Activated CD4-positive, alpha-beta T cell treated with anti-CD3 and anti-CD28 coated beads, Interleukin-2, amount 10 ng/mL, durations not matched to agents 7 days and 5 days (primary cell): ENCODE results near the gene SYNGR4. TPM values are rescaled to one million over a fixed set of nuclear protein-coding genes. Genes with fewer than 3 reads are reported as not detected.
A peak's percentile ranks its signal among the peaks of the same experiment; 100 is the strongest.
"Not testable (repeated sequence)": the region's sequence is repeated elsewhere in the genome, so short reads cannot be mapped to it uniquely, and the experiment has no call there.

Experiments used
- CTCF ChIA-PET: fragments of 350-600 bp; sonication (Branson Sonifier 250); formaldehyde crosslinking; loops from one replicate; lab custom pipeline; 2021; ENCODE audit warnings: antibody characterized with exemption; lab: Charles Lee
- POLR2A ChIA-PET: fragments of 350-600 bp; sonication (Branson Sonifier 250); formaldehyde crosslinking; loops from one replicate; lab custom pipeline; 2021; ENCODE audit warnings: antibody characterized with exemption; lab: Charles Lee
- DNase-seq: peaks from one replicate; pipeline ENCODE4 v3.0.0-alpha.2; 2020
- H3K27ac Mint-ChIP-seq: one replicate; pipeline ENCODE4 v1.8.0; 2021; ENCODE audit warnings: mild to moderate bottlenecking, moderate library complexity, mixed read lengths
- H3K27me3 Mint-ChIP-seq: one replicate; pipeline ENCODE4 v1.8.0; 2021; ENCODE audit warnings: mixed read lengths
- H3K36me3 Mint-ChIP-seq: one replicate; pipeline ENCODE4 v1.8.0; 2021; ENCODE audit warnings: low read depth, mixed read lengths
- H3K4me1 Mint-ChIP-seq: one replicate; pipeline ENCODE4 v1.8.0; 2021; ENCODE audit warnings: mixed read lengths
- H3K4me3 Mint-ChIP-seq: one replicate; pipeline ENCODE4 v1.8.0; 2021; ENCODE audit warnings: mild to moderate bottlenecking, moderate library complexity, mixed read lengths
- H3K9me3 Mint-ChIP-seq: one replicate; pipeline ENCODE4 v1.8.0; 2021; ENCODE audit warnings: mixed read lengths
- total RNA-seq, 2 experiments: library from RNA; stranded (reverse); gene quantifications; one replicate each; pipeline ENCODE4 v1.2.3, GENCODE V29; 2021

SYNGR4 gene, protein sequence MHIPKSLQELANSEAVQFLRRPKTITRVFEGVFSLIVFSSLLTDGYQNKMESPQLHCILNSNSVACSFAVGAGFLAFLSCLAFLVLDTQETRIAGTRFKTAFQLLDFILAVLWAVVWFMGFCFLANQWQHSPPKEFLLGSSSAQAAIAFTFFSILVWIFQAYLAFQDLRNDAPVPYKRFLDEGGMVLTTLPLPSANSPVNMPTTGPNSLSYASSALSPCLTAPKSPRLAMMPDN
- total RNA-seq: not detected

DNA sequence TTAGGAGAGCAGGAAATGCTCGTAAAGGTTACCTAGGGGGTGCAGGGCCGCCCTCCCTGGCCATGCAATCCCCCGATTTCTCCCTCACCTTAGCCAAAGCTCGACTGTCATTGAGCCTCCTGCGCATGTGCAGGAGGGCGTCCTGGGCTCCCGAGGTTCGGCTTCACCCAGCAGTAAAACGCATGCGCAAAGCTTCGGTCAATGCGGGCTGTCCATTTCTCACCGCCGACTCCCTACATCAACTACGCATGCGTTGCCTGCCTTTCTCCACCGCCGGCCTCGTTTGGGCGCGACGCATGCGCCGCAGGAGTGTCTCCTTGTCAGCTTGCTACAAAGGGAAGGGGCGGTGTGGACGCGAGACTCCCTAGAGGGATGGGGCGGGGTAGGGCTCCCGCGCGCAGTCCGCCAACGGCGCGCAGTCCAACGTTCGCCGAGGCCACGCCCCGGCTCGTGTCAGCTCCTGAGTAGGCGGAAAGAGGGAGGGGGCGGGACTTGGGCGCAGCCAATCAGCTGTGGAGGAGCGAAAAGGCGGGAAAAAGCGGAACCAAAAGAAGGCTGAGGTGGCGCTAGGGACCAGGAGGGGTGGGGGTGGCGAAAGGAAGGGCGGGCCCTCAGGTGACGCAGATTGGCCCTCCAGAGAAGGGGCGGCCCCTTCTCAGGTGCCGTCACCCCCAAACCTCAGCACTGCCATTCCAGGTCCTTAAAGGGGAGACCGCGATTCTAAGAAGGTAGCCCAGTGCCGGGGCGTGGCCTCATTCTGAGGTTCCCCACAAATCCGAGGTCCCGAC is at the start of gene SYNGR4, which contains the start of gene TMEM143:
TSS of gene SYNGR4 (plus strand) at position 558 of the 788 bp plus-strand sequence. CDS start 1,476 bp downstream, outside the sequence.
TSS of gene TMEM143 (minus strand) at position 131 of the 788 bp plus-strand sequence. CDS start at position 111, 20 bp downstream.
- H3K27me3 Mint-ChIP-seq: no peaks in the 10 kb centered on the region

DNA sequence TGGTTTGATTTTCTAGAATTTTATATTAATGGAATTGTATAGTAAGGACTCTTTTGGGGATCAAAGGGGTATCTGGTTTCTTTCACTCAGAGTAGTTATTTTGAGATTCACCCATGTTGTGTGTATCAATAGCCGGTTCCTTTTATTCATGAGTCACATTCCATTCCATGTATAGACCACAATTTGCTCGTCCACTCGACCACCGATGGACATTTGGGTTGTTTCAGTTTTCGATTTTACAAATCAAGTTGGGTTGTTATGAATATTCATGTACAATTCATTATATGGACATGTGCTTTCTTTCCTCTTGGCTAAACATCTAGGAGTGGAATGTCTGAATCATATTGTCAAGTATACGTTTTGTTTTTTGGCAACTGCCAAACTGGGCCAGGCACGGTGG is 48.5 kb upstream of the SYNGR4 start:
- ChIA-PET CTCF (no interaction called here), POLR2A (no interaction called here)
- no peak for DNase-seq
- H3K4me1 Mint-ChIP-seq: peaks cover 15% of the 10 kb centered on the region
- no peaks in the 10 kb centered on the region for H3K27me3 Mint-ChIP-seq
- H3K36me3 Mint-ChIP-seq: no peaks in the 10 kb centered on the region
- H3K4me3 Mint-ChIP-seq: no peak overlapping the region
- no peaks in the 10 kb centered on the region for H3K9me3 Mint-ChIP-seq
- H3K27ac Mint-ChIP-seq: no peak overlapping the region

More for the DNA sequence above, at the start of gene SYNGR4, which contains the start of gene TMEM143:
- peaks cover 20% of the 10 kb centered on the region for H3K4me1 Mint-ChIP-seq
- H3K36me3 Mint-ChIP-seq: peaks cover 9% of the 10 kb centered on the region
- H3K4me3 Mint-ChIP-seq: peak within 1 kb of the TSS; percentile 79
- CTCF ChIA-PET: interaction anchor here (0.7 to 3.0 kb wide), 10 partner anchors 9 to 43 kb away, joined by 3 to 15 read pairs (median 4); partner anchors contain the start of gene KDELR1
- H3K27ac Mint-ChIP-seq: peak within 1 kb of the TSS; percentile 92
- peak; percentile 99 for DNase-seq
- no peaks in the 10 kb centered on the region for H3K9me3 Mint-ChIP-seq
- POLR2A ChIA-PET: interaction anchor here (0.5 to 1.2 kb wide), 3 partner anchors 30 to 1979 kb away, joined by 4 to 5 read pairs (median 4); a partner anchor contains a TSS

DNA sequence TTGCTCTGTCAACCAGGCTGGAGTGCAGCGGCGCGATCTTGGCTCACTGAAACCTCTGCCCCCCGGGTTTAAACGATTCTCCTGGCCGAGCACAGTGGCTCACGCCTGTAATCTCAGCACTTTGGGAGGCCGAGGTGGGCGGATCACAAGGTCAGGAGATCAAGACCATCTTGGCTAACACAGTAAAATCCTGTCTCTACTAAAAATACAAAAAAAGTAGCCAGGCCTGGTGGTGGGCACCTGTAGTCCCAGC is 46.5 kb upstream of the SYNGR4 start:
- DNase-seq, H3K9me3 Mint-ChIP-seq, POLR2A ChIA-PET, H3K4me3 Mint-ChIP-seq, H3K27me3 Mint-ChIP-seq, H3K27ac Mint-ChIP-seq, H3K36me3 Mint-ChIP-seq: not testable (repeated sequence)
- peaks cover 27% of the 10 kb centered on the region for H3K4me1 Mint-ChIP-seq
- CTCF ChIA-PET: interaction anchor here (1.1 to 4.2 kb wide), 3 partner anchors 11 to 267 kb away, joined by 3 to 44 read pairs (median 3); no protein-coding TSS in a partner anchor

DNA sequence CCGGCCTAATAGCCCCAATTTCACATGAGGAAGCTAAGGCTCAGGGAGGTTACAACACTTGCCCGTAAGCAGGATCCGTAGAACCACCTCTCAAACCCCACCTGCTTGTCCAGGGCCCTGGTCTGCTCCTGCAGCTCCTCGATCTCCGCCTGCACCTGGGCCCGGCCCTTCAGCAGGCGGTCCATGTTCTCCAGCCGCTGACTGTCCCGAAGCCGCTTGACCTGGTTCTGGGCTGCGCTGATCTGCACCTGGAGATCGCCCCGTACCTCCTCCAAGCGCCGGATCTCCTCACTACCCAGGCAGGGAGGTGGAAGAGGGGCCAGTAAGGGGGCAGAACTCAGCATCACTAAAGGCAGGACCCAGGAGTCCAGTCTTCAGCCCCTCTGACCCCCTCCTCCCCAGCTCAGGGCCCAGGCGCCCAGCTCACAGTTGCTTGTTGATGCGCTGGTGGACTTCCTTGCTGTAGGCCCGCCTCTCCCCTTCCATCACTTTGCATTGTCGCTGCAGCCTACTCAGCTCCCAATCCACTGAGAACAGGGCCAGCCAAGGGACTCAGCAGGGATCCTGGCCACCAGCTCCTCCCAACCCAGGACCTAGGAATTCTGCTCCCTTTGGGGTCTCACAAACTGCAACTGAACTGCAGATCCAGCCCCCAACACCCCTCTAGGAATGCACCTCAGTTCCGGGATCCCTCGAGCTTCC is 45.7 kb upstream of the SYNGR4 start:
- peaks cover 35% of the 10 kb centered on the region for H3K4me1 Mint-ChIP-seq
- POLR2A ChIA-PET: no interaction called here
- H3K27ac Mint-ChIP-seq: peak overlapping the region; percentile 13
- no peaks in the 10 kb centered on the region for H3K27me3 Mint-ChIP-seq
- DNase-seq: no peak
- no peak overlapping the region for H3K4me3 Mint-ChIP-seq
- CTCF ChIA-PET: interaction anchor here (0.7 to 4.2 kb wide), 4 partner anchors 10 to 50 kb away, joined by 3 to 44 read pairs (median 4); no protein-coding TSS in a partner anchor
- peaks cover 8% of the 10 kb centered on the region for H3K36me3 Mint-ChIP-seq
- no peaks in the 10 kb centered on the region for H3K9me3 Mint-ChIP-seq

DNA sequence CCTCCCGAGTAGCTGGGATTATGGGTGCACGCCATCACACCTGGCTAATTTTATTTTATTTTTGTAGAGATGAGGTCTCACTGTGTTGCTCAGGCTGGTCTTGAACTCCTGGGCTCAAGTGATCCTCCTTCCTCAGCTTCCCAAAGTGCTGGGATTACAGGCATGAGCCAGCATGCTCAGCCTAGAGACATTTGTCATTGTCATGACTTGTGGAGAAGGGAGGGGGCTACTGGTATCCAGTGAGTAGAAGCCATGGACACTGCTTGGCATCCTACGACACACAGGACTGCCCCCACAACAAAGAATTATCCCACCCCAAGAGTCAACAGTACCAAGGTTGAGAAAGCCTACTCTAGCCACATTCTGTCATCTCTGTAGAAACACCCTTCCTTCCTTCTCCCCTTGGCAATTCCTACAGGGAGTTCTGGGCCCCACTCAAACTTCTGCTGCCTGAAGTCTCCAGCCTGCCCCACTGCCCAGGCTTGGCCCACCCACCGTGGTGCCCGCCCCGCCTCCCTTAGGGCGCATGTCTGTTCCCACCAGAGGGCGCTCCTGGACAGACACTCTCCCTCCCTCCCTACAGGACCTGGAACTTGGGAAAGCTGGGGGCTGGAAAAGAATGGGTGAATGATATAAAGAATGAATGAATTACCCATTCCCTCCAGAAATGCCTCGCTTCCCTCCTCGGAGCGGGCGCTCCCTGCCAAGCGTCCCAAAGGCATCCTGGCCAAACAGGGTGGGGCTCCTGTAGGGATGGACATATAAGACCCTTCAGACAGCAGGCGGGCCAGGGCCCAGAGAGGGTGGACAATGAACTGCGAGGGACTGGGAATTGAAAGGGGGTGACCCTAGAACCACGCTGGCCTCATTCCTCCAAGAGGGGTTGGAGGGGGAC is 44.3 kb upstream of the SYNGR4 start:
- H3K27me3 Mint-ChIP-seq: no peaks in the 10 kb centered on the region
- no peaks in the 10 kb centered on the region for H3K9me3 Mint-ChIP-seq
- peaks cover 14% of the 10 kb centered on the region for H3K36me3 Mint-ChIP-seq
- ChIA-PET CTCF (interaction anchor here (0.6 to 4.2 kb wide), 4 partner anchors 13 to 104 kb away, joined by 3 to 44 read pairs (median 4); partner anchors contain the start of gene KDELR1), POLR2A (no interaction called here)
- DNase-seq: peak; percentile 82
- H3K4me1 Mint-ChIP-seq: peaks cover 50% of the 10 kb centered on the region
- peak overlapping the region; percentile 98 for H3K27ac Mint-ChIP-seq
- peak overlapping the region; percentile 87 for H3K4me3 Mint-ChIP-seq

DNA sequence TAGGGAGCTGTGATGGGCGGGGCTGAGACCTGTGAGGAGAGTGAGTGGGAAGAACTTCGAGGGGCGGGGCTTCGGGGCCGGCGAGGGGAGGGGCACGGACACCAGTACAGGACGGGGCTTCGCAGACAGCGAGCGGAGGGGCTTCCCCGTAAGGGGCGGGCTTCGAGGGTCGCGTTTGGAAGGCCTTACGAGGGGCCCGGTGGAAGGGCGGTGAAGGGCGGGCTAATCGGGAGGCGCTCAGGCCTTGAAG is 42.9 kb upstream of the SYNGR4 start:
- Mint-ChIP-seq H3K9me3 (no peaks in the 10 kb centered on the region), H3K27ac (peak overlapping the region; percentile 98), H3K4me1 (peaks cover 58% of the 10 kb centered on the region), H3K4me3 (peak overlapping the region; percentile 87), H3K27me3 (no peaks in the 10 kb centered on the region), H3K36me3 (peaks cover 25% of the 10 kb centered on the region)
- DNase-seq: peak; percentile 100
- CTCF ChIA-PET: interaction anchor here (0.7 to 5.8 kb wide), 7 partner anchors 13 to 181 kb away, joined by 3 to 83 read pairs (median 5); partner anchors contain the start of genes KDELR1, SYNGR4 and TMEM143
- POLR2A ChIA-PET: interaction anchor here (1.8 kb wide), 1 partner anchor 12 kb away, joined by 21 read pairs; no protein-coding TSS in a partner anchor

DNA sequence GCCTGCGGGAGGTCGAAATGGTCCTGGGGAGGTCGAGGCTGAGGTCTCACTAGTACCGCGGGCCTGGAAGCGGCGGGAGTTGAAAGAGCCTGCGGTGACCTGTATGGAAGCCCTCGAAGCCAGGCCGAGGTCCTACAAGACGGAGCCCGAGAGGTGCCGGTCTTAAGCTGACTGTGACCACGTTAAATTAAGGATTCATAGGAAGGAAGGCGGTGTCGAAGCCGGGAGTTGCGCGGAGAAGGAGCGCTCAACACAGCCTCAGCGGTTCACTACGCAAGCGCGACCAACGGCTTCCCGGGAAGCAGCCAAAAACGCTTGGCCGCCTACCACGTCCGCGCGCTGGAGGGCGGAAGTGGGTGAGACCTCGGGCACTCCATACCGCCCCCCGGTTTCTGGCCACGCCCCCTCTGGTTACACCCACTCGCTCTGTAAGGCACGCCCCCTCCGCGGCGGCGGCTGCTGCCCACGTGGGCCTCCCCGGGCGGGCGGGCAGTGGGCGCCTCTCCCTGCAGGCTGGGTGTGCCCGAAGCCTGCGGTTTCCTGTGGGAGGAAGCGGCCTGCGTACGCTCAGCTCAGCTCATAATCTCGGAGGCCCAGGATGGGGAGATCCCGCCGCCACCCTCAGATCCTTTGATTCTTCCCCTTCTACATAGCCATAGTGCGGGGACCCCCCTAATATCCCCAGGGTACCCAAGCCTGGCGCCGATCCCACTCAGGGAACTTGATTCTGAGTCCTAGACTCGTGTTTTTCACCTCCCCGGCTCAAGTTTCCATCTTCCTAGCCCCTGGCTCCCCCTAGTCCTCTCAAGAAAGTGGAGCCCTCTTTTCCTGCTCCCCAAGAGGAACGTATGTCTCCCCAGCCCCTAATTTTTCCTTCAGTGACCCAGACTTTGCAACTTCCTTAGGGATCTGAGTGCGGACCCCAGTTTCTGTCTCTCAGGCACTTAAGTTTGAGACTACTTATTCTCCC is 42.3 kb upstream of the SYNGR4 start:
- Mint-ChIP-seq H3K36me3 (peaks cover 31% of the 10 kb centered on the region), H3K4me3 (peak overlapping the region; percentile 87), H3K9me3 (no peaks in the 10 kb centered on the region), H3K27me3 (no peaks in the 10 kb centered on the region), H3K4me1 (peaks cover 61% of the 10 kb centered on the region), H3K27ac (peak overlapping the region; percentile 98)
- ChIA-PET POLR2A (interaction anchor here (0.6 to 1.8 kb wide), 3 partner anchors 11 to 72 kb away, joined by 4 to 21 read pairs (median 5); partner anchors contain the start of genes SYNGR4 and TMEM143), CTCF (interaction anchor here (0.5 to 5.8 kb wide), 8 partner anchors 12 to 348 kb away, joined by 3 to 83 read pairs (median 4); partner anchors contain the start of genes KDELR1, SYNGR4 and TMEM143)
- peak; percentile 99 for DNase-seq

DNA sequence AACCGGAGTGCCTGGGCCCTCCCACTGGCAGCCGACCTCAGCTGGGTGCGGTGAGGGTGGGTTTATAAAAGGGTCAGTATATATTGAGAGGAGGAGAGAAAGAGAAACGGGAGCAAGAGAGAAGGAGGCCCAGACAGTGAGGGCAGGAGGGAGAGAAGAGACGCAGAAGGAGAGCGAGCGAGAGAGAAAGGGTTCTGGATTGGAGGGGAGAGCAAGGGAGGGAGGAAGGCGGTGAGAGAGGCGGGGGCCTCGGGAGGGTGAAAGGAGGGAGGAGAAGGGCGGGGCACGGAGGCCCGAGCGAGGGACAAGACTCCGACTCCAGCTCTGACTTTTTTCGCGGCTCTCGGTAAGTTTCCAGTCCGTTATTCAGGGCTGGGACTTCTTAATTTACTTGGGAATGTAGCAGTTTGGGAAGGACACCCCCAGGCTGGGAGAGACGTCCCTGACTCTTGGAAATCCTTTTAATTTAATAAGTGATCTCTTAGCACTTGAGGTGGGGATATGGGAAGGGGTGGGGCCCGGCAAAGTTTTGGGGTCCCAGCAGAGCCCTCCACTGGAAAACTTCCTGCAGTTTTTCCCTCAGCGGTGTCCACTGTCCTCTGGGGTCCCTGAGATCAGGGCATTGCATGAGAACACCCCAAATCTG is 38.8 kb upstream of the SYNGR4 start, which contains the start of gene EMP3:
TSS of gene EMP3 (plus strand) at position 288 of the 646 bp plus-strand sequence. CDS start 1,293 bp downstream, outside the sequence.
- POLR2A ChIA-PET: no interaction called here
- Mint-ChIP-seq H3K36me3 (peaks cover 63% of the 10 kb centered on the region), H3K4me1 (peaks cover 80% of the 10 kb centered on the region), H3K27ac (peak within 1 kb of the TSS; percentile 84), H3K27me3 (no peaks in the 10 kb centered on the region), H3K9me3 (no peaks in the 10 kb centered on the region), H3K4me3 (peak within 1 kb of the TSS; percentile 85)
- DNase-seq: peak; percentile 92
- CTCF ChIA-PET: interaction anchor here (0.8 to 5.8 kb wide), 4 partner anchors 9 to 321 kb away, joined by 3 to 83 read pairs (median 4); partner anchors contain the start of genes CA11 and KDELR1

DNA sequence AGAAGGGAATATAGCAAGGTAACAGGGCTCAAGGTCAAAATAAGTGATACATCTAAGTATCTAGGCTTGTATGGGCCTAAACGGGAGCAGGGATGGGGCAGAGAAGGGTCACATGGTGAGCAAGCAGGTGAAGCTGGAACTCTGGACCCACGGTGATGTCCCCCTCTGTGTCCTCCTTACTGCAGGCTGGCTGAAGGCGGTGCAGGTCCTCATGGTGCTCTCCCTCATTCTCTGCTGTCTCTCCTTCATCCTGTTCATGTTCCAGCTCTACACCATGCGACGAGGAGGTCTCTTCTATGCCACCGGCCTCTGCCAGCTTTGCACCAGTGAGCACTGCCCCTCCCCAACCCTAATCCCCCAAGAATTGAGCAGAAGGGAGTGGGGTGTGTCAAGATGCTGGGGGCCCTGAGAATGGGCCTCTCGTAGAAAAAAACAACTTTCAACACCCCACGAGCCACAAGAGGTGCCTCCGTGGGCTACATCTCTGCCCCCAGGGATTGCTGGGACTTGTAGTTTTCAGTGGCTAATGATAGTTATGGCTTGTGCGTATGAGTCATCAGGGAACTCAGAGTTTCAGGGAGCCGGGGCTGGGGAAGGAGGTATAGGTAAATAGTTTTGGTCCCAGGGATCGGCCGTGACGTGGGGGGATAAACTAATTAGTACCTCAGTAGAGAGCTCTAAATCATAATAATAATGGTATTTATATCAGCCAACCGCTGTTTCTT is 34.8 kb upstream of the SYNGR4 start:
- Mint-ChIP-seq H3K9me3 (no peaks in the 10 kb centered on the region), H3K27ac (peak overlapping the region; percentile 90), H3K4me1 (peaks cover 69% of the 10 kb centered on the region), H3K27me3 (no peaks in the 10 kb centered on the region), H3K4me3 (peak overlapping the region; percentile 81), H3K36me3 (peaks cover 73% of the 10 kb centered on the region)
- ChIA-PET POLR2A (interaction anchor here (1.2 kb wide), 1 partner anchor 74 kb away, joined by 4 read pairs; no protein-coding TSS in a partner anchor), CTCF (interaction anchor here (0.6 to 1.5 kb wide), 4 partner anchors 15 to 142 kb away, joined by 3 to 6 read pairs (median 3); partner anchors contain the start of gene KDELR1)
- peak; percentile 53 for DNase-seq
